OCI-LY3 (cell line): Measurements from ENCODE around the gene TBXT.

Experiments used
- H2AFZ ChIP-seq: fragments of 200-600, 300-600 bp; shearing (Covaris generic); 2 replicates; pipeline ENCODE4 v1.6.0; 2014; ENCODE audit warnings: antibody characterized with exemption, low read depth, low read length
- H3K27ac ChIP-seq: fragments of 200-600, 300-600 bp; sonication (generic); 2 replicates; pipeline ENCODE4 v1.5.1; 2014; ENCODE audit warnings: mild to moderate bottlenecking, low read length, moderate library complexity, mixed read lengths
- H3K27me3 ChIP-seq: fragments of 200-600, 300-600 bp; sonication (generic); 2 replicates; pipeline ENCODE4 v1.6.1; 2014; ENCODE audit warnings: low read depth, low read length, mixed read lengths
- H3K36me3 ChIP-seq: fragments of 200-600, 300-600 bp; sonication (generic); replicated peaks from 2 replicates; pipeline ENCODE3; 2014; ENCODE audit warnings: low read depth, low read length, mixed read lengths
- H3K4me1 ChIP-seq: fragments of 300-600, 200-600 bp; sonication (generic); 2 replicates; pipeline ENCODE4 v1.6.1; 2014; ENCODE audit warnings: low read length, mixed read lengths
- H3K4me2 ChIP-seq: fragments of 200-600, 300-600 bp; sonication (generic); 2 replicates; pipeline ENCODE4 v1.6.1; 2014; ENCODE audit warnings: low read length, mixed read lengths
- H3K4me3 ChIP-seq: fragments of 300-600, 200-600 bp; sonication (generic); 2 replicates; pipeline ENCODE4 v1.5.1; 2014; ENCODE audit warnings: antibody characterized with exemption, mild to moderate bottlenecking, low read length, moderate library complexity
- H3K79me2 ChIP-seq: fragments of 300-600, 200-600 bp; shearing (Covaris generic); 2 replicates; pipeline ENCODE4 v1.6.1; 2014; ENCODE audit warnings: mild to moderate bottlenecking, low read length, mixed read lengths
- H3K9ac ChIP-seq: fragments of 300-600, 200-600 bp; shearing (Covaris generic); 2 replicates; pipeline ENCODE4 v1.6.0; 2014; ENCODE audit warnings: mild to moderate bottlenecking, low read length, moderate library complexity
- H3K9me3 ChIP-seq: fragments of 200-600, 300-600 bp; shearing (Covaris generic); 2 replicates; pipeline ENCODE4 v1.6.1; 2014; ENCODE audit warnings: low read length, mixed read lengths; ENCODE audit not compliant: insufficient read depth
- H4K20me1 ChIP-seq: fragments of 200-600, 300-600 bp; sonication (generic); 2 replicates; pipeline ENCODE4 v1.6.1; 2016; ENCODE audit warnings: low read length, mixed read lengths; ENCODE audit not compliant: insufficient read depth
- EZH2phosphoT487 ChIP-seq: fragments of 200-600 bp; shearing (Covaris generic); IDR thresholded peaks from 2 replicates; pipeline ENCODE4 v1.6.1; 2018; ENCODE audit warnings: antibody characterized with exemption, mixed run types, low read depth
- TF ChIP-seq, protein P1 (sequence below): fragments of 200-600, 300-600 bp; sonication (generic); IDR thresholded peaks from 2 replicates; pipeline ENCODE4 v1.5.1; 2014; ENCODE audit warnings: antibody characterized with exemption, low read length, low read depth

Gene TBXT

DNA sequence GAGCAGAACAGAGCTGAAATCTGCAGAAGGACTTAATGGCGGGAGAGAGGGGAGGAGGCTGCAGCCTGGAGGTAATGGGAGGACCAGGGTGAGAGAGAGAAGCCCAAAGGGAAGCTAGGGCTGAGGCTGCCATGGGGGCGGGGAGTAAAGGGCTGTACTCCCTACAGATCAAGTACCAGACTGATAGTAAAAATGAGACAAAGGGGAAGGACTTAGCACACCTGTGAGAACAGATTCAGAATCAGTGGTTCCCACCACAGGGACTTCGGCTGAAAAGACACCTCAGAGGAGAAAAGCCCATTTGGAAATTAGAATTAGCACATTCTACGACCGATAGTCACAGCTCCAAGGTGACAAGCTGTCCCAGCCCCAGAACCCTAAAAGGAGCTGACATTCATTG lies 6.4 kb upstream of the TBXT start:
- Histone ChIP-seq H4K20me1 (no peaks in the 10 kb centered on the region), H3K27ac (no peak overlapping the region), H3K27me3 (peaks cover 19% of the 10 kb centered on the region), H3K4me2 (no peak overlapping the region), H3K4me1 (no peaks in the 10 kb centered on the region), H3K9me3 (no peaks in the 10 kb centered on the region), H3K36me3 (no peaks in the 10 kb centered on the region), H3K9ac (no peak overlapping the region), H3K4me3 (no peak overlapping the region), H2AFZ (no peak overlapping the region), H3K79me2 (no peaks in the 10 kb centered on the region)
- TF ChIP-seq EZH2phosphoT487: no peak
- TF ChIP-seq, protein P1, sequence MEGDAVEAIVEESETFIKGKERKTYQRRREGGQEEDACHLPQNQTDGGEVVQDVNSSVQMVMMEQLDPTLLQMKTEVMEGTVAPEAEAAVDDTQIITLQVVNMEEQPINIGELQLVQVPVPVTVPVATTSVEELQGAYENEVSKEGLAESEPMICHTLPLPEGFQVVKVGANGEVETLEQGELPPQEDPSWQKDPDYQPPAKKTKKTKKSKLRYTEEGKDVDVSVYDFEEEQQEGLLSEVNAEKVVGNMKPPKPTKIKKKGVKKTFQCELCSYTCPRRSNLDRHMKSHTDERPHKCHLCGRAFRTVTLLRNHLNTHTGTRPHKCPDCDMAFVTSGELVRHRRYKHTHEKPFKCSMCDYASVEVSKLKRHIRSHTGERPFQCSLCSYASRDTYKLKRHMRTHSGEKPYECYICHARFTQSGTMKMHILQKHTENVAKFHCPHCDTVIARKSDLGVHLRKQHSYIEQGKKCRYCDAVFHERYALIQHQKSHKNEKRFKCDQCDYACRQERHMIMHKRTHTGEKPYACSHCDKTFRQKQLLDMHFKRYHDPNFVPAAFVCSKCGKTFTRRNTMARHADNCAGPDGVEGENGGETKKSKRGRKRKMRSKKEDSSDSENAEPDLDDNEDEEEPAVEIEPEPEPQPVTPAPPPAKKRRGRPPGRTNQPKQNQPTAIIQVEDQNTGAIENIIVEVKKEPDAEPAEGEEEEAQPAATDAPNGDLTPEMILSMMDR: no peak

DNA sequence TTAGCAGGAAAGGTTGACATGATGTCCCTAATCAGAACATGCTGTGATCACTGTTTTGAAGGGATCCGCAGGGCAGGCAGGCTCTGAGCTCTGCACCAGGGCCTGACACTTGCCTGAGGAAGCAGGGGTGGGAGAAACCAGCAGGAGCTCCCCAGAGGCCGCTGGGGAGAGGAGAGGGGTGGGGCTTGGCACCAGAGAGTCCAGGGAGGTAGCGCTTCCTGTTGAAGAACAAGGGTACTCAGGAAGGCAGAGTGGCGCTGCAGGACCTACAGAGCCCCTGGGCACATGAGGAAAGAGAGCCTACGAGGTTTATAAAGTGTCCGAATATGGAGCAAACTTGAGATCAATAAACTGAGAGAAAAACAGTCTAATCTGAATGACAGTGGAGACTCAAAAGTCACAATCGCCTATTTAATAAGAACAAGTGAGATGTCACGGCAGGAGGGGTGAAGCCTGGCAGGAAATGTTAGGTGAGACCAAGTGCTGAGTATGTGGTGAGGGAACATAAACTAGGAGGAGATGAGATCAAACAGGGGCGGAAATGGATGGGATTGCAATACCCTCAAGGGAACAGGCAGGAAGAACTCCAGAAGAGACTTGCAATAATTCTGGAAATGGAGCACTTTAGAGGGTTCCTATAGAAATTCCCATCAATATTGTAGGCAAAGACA lies 5.8 kb upstream of the TBXT start:
- H3K9ac ChIP-seq: no peak overlapping the region
- no peaks in the 10 kb centered on the region for H3K79me2 ChIP-seq
- no peak overlapping the region for H3K27ac ChIP-seq
- no peak overlapping the region for H3K4me3 ChIP-seq
- H3K4me1 ChIP-seq: no peaks in the 10 kb centered on the region
- H4K20me1 ChIP-seq: no peaks in the 10 kb centered on the region
- H2AFZ ChIP-seq: no peak overlapping the region
- no peaks in the 10 kb centered on the region for H3K36me3 ChIP-seq
- peaks cover 19% of the 10 kb centered on the region for H3K27me3 ChIP-seq
- no peaks in the 10 kb centered on the region for H3K9me3 ChIP-seq
- no peak overlapping the region for H3K4me2 ChIP-seq
- TF ChIP-seq, protein P1: no peak
- no peak for TF ChIP-seq EZH2phosphoT487

DNA sequence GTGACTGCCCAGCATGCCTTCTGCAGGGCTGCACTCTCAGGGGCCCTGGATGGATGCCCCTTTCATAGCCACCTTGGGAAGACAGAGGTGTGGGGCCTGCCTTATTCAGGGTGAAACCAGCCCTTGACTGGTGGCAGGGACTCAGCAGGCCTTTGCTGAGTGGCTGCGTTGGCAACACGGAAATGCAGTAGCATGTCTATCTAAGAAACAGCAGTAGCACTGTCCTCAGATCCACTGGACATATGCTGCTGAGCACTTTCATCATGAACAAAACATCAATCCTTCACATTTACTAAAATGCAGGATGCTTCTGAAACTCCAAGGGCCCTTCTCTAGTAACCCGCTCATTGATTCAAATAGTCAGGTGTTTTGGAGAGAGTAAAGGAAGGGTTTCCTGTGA lies 4.9 kb upstream of the TBXT start:
- H3K9me3 ChIP-seq: no peaks in the 10 kb centered on the region
- no peaks in the 10 kb centered on the region for H3K4me1 ChIP-seq
- H2AFZ ChIP-seq: no peak overlapping the region
- H3K79me2 ChIP-seq: no peaks in the 10 kb centered on the region
- no peak overlapping the region for H3K9ac ChIP-seq
- H3K4me2 ChIP-seq: no peak overlapping the region
- TF ChIP-seq, protein P1: no peak
- TF ChIP-seq EZH2phosphoT487: no peak
- no peak overlapping the region for H3K27ac ChIP-seq
- peaks cover 19% of the 10 kb centered on the region for H3K27me3 ChIP-seq
- no peaks in the 10 kb centered on the region for H3K36me3 ChIP-seq
- no peak overlapping the region for H3K4me3 ChIP-seq
- no peaks in the 10 kb centered on the region for H4K20me1 ChIP-seq

GRCh38 chr6:166169549-166170421 lies 2.1 kb upstream of the TBXT start:
- no peak overlapping the region for H3K4me2 ChIP-seq
- no peak for TF ChIP-seq EZH2phosphoT487
- TF ChIP-seq, protein P1: no peak
- H3K36me3 ChIP-seq: no peaks in the 10 kb centered on the region
- peaks cover 21% of the 10 kb centered on the region for H3K27me3 ChIP-seq
- H3K9ac ChIP-seq: no peak overlapping the region
- no peaks in the 10 kb centered on the region for H3K9me3 ChIP-seq
- H2AFZ ChIP-seq: no peak overlapping the region
- no peak overlapping the region for H3K4me3 ChIP-seq
- peaks cover 2% of the 10 kb centered on the region; the same call in 1 of the 2 replicates for H3K4me1 ChIP-seq
- H3K79me2 ChIP-seq: no peaks in the 10 kb centered on the region
- no peak overlapping the region for H3K27ac ChIP-seq
- H4K20me1 ChIP-seq: no peaks in the 10 kb centered on the region
